ENCODE measurements around the gene WIPF3.

DNA sequence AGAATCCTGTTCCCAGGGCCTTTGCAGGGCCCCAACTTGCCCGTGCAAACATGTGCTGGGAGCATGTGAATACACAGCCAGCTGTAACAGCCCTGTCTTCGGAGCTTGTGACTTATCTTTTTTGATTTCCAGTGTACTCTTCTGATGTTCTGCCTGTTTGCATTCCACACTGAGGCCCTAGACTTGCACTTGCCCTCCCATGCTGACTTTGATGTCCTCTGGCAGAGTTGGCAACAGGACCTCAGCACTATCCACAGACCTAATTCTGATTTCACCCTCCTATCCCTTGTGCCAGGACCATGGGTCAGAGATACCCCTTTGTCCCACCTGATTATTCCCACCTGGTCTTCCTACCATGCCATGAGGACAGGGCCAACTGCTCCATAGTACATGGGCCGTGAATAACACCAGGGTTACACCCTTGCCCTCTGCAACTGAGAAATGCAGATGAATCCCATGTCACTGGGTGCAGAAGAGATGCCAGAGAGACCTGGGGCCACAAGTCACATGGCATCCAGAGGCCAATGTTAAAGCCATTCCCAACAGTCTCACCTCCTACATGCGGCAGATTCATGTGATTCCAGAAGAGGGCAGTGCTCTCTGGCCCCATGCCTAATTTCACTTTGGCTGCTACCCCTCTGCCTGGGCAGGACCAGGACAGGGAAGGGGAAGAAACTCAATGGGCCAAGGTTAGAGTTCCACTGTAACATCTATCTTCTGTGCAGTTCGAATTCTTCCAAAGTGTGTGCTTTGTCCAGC lies 140.3 kb downstream of the WIPF3 start:
- TF ChIP-seq POLR2A (IDR thresholded peaks at IDR 0.05), result no peak
- TF ChIP-seq, protein P1, sequence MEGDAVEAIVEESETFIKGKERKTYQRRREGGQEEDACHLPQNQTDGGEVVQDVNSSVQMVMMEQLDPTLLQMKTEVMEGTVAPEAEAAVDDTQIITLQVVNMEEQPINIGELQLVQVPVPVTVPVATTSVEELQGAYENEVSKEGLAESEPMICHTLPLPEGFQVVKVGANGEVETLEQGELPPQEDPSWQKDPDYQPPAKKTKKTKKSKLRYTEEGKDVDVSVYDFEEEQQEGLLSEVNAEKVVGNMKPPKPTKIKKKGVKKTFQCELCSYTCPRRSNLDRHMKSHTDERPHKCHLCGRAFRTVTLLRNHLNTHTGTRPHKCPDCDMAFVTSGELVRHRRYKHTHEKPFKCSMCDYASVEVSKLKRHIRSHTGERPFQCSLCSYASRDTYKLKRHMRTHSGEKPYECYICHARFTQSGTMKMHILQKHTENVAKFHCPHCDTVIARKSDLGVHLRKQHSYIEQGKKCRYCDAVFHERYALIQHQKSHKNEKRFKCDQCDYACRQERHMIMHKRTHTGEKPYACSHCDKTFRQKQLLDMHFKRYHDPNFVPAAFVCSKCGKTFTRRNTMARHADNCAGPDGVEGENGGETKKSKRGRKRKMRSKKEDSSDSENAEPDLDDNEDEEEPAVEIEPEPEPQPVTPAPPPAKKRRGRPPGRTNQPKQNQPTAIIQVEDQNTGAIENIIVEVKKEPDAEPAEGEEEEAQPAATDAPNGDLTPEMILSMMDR (IDR thresholded peaks at IDR 0.05), result peak in 1 of 3 donors; percentile 22
- TF ChIP-seq POLR2AphosphoS5 (IDR thresholded peaks at IDR 0.05), result no peak
